Upper lobe of right lung (tissue), 1 donor: ENCODE results near the gene SAP30BP. TPM values are rescaled to one million over a fixed set of nuclear protein-coding genes. Genes with fewer than 3 reads are reported as not detected.

ENCODE experiments used
- ATAC-seq: fragments of 200-7000 bp; cut with Tn5 transposase; one replicate; pipeline ENCODE4 v1.9.1; 2020; ENCODE audit warnings: mild to moderate bottlenecking, moderate library complexity
- DNase-seq: peaks from one replicate; pipeline ENCODE4 v3.0.0-alpha.2; 2020
- H3K27ac ChIP-seq: fragments of 200-600 bp; one replicate; pipeline ENCODE4 v1.8.0; 2022
- H3K27me3 ChIP-seq: fragments of 200-600 bp; one replicate; pipeline ENCODE4 v1.8.0; 2022; ENCODE audit warnings: mild to moderate bottlenecking
- H3K36me3 ChIP-seq: fragments of 200-600 bp; one replicate; pipeline ENCODE4 v1.8.0; 2022
- H3K4me1 ChIP-seq: fragments of 200-600 bp; one replicate; pipeline ENCODE4 v1.8.0; 2022
- H3K4me3 ChIP-seq: fragments of 200-600 bp; one replicate; pipeline ENCODE4 v1.8.0; 2022; ENCODE audit warnings: mild to moderate bottlenecking
- H3K9me3 ChIP-seq: fragments of 200-600 bp; one replicate; pipeline ENCODE4 v1.8.0; 2022
- intact Hi-C: fragments of 100-400 bp; cut with DNase I; formaldehyde crosslinking; loops from one replicate; pipeline ENCODE4 v1.11.0; 2022
- total RNA-seq: library from RNA; stranded (reverse); fragmentation: NEBNext Ultra II Directional; extraction: Animal tissue kit (Norgen Biotek cat#: 25700); gene quantifications from one replicate; pipeline ENCODE4 v1.2.1, GENCODE V29; 2021
- TF ChIP-seq, protein P1 (sequence below): fragments of 200-600 bp; IDR thresholded peaks from one replicate; pipeline ENCODE4 v1.8.0; 2022; ENCODE audit warnings: antibody characterized with exemption
- donor health status: DM: no; HTN: yes; CAD: no; lungs with severe emphysema.

The SAP30BP gene
- total RNA-seq, 1 donor from 2014 or later, result 71.4 TPM

DNA sequence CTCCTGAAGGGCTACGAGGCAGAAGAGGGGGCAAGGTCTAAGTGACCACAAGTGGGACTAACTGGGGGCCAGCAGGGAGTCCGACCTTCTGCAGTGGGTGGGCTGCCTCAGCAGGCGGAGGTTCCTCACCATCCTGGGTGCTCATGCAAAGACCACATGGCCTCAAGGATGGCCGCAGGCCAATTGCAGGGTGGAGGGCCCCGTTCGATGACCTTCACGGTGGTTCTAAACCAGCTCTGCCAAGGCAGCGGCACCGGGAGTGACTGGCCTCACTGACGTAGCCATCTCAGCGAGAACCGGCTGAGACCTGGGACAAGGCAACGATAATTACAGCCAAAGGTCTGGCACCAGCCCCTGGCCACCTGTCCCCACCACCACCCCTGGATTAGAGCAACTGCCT is 28.2 kb upstream of the SAP30BP start:
- no peaks in the 10 kb centered on the region for H3K36me3 ChIP-seq
- no peaks in the 10 kb centered on the region for H3K27me3 ChIP-seq
- TF ChIP-seq, protein P1, sequence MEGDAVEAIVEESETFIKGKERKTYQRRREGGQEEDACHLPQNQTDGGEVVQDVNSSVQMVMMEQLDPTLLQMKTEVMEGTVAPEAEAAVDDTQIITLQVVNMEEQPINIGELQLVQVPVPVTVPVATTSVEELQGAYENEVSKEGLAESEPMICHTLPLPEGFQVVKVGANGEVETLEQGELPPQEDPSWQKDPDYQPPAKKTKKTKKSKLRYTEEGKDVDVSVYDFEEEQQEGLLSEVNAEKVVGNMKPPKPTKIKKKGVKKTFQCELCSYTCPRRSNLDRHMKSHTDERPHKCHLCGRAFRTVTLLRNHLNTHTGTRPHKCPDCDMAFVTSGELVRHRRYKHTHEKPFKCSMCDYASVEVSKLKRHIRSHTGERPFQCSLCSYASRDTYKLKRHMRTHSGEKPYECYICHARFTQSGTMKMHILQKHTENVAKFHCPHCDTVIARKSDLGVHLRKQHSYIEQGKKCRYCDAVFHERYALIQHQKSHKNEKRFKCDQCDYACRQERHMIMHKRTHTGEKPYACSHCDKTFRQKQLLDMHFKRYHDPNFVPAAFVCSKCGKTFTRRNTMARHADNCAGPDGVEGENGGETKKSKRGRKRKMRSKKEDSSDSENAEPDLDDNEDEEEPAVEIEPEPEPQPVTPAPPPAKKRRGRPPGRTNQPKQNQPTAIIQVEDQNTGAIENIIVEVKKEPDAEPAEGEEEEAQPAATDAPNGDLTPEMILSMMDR, result no peak
- H3K27ac ChIP-seq, result no peak overlapping the region
- H3K9me3 ChIP-seq, result no peaks in the 10 kb centered on the region
- H3K4me1 ChIP-seq, result peaks cover 14% of the 10 kb centered on the region
- intact Hi-C loops, result no loop called here
- H3K4me3 ChIP-seq, result no peak overlapping the region
- ATAC-seq (no peak), DNase-seq (peak; percentile 61)

DNA sequence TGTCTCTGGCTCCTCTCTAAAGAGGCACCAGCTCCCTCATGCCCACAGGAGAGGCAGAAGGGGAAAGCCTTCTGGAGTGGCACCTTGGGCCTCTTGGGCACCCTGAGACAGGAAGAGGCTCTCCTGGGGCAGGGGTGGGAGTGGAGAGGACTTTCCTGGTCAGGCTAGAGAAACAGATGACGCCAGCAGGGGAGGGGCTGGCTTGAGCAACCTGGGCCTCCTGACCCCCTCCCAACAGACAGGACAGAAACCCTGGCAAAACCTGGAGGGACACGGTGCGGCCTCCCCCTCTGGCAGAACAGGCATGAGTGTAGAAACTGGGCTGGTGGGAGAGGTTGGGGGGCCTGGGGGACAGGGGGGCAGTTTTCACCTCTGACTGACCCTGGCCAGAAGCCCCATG is 27.8 kb upstream of the SAP30BP start:
- ATAC-seq (peak; percentile 6), DNase-seq (peak; percentile 66)
- intact Hi-C loops, result no loop called here
- no peaks in the 10 kb centered on the region for H3K36me3 ChIP-seq
- TF ChIP-seq, protein P1, result no peak
- H3K9me3 ChIP-seq, result no peaks in the 10 kb centered on the region
- no peaks in the 10 kb centered on the region for H3K27me3 ChIP-seq
- H3K27ac ChIP-seq, result peak overlapping the region; percentile 42
- no peak overlapping the region for H3K4me3 ChIP-seq
- H3K4me1 ChIP-seq, result peaks cover 9% of the 10 kb centered on the region

DNA sequence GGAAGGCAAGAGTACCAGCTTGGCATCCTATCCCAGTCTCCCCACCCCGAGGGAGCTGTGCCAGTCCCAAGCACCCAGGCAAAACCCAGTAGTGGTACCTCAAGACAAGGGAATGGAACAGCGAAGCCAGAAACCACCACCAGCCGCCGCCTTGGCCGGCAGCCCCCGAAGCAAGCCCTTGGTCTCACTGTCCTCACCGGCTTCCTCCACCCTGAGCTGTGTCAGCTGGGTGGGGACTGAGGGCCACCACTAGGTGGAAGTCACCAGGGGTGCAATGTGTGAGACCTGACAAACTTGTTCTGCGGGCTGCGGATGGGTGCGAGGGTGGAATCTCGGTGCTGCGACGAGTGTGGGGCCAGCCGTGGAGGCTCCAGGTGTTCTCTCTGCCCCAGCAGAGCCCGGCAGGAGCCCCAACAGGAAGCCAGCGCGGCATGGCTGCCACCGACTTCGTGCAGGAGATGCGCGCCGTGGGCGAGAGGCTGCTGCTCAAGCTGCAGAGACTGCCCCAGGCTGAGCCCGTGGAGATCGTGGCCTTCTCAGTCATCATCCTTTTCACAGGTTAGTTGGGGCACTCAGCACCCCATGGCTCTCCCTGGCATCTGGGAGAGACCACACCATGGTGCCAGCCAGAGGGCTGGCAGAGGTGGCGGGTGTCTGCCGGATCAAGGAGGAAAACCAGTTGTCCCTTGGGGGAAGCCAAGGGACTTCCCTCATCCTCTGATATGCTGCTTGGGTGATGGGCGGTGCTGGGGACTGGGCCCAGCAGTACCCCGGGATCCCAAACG is 27.2 kb upstream of the SAP30BP start:
- Histone ChIP-seq H3K4me1 (peaks cover 8% of the 10 kb centered on the region), H3K4me3 (no peak overlapping the region), H3K27ac (peak overlapping the region; percentile 42), H3K36me3 (no peaks in the 10 kb centered on the region), H3K9me3 (no peaks in the 10 kb centered on the region), H3K27me3 (no peaks in the 10 kb centered on the region)
- TF ChIP-seq, protein P1, result no peak
- intact Hi-C loops, result no loop called here
- DNase-seq (peak; percentile 76), ATAC-seq (peak; percentile 53)

DNA sequence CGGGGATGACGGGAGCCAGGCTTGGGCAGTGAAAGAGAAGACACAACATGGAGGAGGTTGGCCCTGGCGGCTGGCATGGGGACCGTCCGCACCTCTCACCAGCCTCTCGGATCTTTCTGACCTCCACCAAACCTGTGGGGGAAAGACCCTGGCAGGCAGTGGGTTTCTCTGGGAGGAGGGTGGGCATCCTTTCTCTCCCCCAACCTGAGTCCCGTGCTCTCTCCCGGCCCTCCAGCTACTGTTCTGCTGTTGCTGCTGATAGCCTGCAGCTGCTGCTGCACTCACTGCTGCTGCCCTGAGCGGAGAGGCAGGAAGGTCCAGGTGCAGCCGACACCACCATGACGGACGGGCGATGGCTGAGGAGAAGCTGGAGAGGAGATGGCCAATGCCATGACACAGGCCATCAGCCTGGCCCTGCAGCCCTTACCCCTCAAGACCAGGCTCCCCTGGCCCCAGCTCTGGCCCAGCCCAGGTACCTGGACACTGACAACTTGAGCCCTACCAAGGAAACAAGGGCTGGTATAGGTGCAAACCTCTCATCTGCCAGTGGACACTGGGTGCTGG is 26.5 kb upstream of the SAP30BP start:
- DNase-seq (peak; percentile 55), ATAC-seq (no peak)
- H3K36me3 ChIP-seq, result no peaks in the 10 kb centered on the region
- TF ChIP-seq, protein P1, result no peak
- intact Hi-C loops, result no loop called here
- H3K27ac ChIP-seq, result no peak overlapping the region
- no peak overlapping the region for H3K4me3 ChIP-seq
- H3K4me1 ChIP-seq, result peaks cover 9% of the 10 kb centered on the region
- no peaks in the 10 kb centered on the region for H3K9me3 ChIP-seq
- no peaks in the 10 kb centered on the region for H3K27me3 ChIP-seq

DNA sequence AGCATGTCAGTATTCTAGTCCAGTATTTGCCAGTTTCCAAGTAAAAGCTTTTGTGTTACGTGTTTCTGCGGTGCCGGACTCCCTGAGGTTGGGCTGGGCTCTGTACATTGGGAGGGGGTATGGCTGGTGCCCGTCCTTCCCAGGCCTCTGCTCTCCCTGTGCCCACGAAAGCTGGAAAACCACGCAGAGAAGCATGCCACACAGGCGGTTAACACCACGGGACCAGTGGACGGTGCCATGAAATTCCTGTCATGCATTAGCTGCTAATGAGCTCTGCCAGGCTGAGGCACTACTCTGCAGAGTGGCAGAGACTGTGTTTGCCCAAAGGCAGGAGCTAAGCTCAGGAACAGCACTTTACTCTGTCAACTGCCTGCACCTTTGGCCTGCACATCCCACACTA is 25.8 kb upstream of the SAP30BP start:
- H3K9me3 ChIP-seq, result no peaks in the 10 kb centered on the region
- H3K4me3 ChIP-seq, result no peak overlapping the region
- peak; percentile 6 for ATAC-seq
- H3K36me3 ChIP-seq, result no peaks in the 10 kb centered on the region
- no peak for DNase-seq
- no peaks in the 10 kb centered on the region for H3K27me3 ChIP-seq
- H3K4me1 ChIP-seq, result peaks cover 16% of the 10 kb centered on the region
- H3K27ac ChIP-seq, result no peak overlapping the region
- TF ChIP-seq, protein P1, result no peak
- intact Hi-C loops, result no loop called here
